GM10266 (cell line): ENCODE results near the gene SRF.

Experiments used
- DNase-seq: peaks from one replicate; pipeline ENCODE4 v3.0.0; 2012; ENCODE audit errors: extremely low spot score
- TF ChIP-seq, protein P1 (sequence below): IDR thresholded peaks from 2 replicates; pipeline ENCODE4 v1.5.1; 2012; ENCODE audit warnings: mild to moderate bottlenecking, low read depth; ENCODE audit not compliant: control insufficient read depth, insufficient read depth; ENCODE audit errors: missing control alignments

The SRF gene

DNA sequence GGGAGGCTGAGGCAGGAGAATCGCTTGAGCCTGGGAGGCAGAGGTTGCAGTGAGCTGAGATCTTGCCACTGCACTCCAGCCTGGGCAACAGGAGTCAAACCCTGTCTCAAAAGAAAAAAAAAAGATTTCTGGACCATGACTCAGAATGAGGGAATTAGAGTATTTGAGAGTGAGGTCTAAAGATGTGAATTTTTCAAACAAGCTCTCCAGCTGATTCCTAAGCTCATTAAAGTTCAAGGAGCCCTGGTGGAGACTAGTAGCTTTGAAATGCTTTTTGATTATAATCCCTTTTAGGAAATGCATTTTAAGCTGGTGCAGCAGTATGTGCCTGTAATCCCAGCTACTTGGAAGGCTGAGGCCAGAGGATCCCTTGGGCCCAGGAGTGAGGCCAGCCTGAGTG is 21.8 kb upstream of the SRF start:
- no peak for DNase-seq
- TF ChIP-seq, protein P1, sequence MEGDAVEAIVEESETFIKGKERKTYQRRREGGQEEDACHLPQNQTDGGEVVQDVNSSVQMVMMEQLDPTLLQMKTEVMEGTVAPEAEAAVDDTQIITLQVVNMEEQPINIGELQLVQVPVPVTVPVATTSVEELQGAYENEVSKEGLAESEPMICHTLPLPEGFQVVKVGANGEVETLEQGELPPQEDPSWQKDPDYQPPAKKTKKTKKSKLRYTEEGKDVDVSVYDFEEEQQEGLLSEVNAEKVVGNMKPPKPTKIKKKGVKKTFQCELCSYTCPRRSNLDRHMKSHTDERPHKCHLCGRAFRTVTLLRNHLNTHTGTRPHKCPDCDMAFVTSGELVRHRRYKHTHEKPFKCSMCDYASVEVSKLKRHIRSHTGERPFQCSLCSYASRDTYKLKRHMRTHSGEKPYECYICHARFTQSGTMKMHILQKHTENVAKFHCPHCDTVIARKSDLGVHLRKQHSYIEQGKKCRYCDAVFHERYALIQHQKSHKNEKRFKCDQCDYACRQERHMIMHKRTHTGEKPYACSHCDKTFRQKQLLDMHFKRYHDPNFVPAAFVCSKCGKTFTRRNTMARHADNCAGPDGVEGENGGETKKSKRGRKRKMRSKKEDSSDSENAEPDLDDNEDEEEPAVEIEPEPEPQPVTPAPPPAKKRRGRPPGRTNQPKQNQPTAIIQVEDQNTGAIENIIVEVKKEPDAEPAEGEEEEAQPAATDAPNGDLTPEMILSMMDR, result no peak

GRCh38 chr6:43150051-43150751 is 20.9 kb upstream of the SRF start:
- DNase-seq, result no peak
- TF ChIP-seq, protein P1, result no peak

- TF ChIP-seq, protein P1, result no peak
- DNase-seq, result no peak
These were observed 11.5 kb upstream of the SRF start for GRCh38 chr6:43159599-43159998.

- TF ChIP-seq, protein P1, result no peak
- DNase-seq, result no peak
These were observed 7.2 kb upstream of the SRF start for GRCh38 chr6:43163899-43164298.

DNA sequence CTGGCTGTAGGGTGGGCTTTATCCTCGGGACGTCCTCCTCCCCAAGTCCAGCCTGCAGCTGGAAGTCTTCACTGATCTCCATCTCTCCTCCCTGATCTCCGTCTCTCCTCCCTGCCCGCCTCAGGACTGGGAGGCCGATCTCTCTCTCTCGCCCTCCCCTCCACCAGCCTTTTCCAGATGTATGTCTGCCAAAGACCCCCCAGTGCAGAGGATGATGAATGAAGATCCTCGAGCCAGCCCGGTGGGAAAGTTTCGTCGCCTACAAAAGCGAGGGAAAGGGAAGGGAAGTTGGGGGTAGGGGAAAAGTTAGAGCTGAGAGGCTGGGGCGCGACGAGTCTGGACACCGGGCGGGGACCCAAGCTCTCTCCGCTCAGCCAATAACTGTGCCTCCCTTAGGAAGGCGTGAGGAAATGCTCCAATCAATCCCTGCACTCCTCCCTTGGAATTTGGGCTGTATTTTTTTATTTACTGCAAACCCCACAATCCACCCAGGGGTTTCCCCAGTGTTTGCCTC is 595 bp upstream of the SRF start:
- TF ChIP-seq, protein P1, result no peak
- DNase-seq, result no peak

- DNase-seq, result no peak
- TF ChIP-seq, protein P1, result no peak
These were observed 636 bp downstream of the SRF start for GRCh38 chr6:43171707-43172103.
